B cell (primary cell): ENCODE results near the gene NACA.

Source experiments
- CTCF ChIP-seq: fragments of 200-600 bp; IDR thresholded peaks from one replicate; pipeline ENCODE4 v1.8.0; 2022; ENCODE audit warnings: antibody characterized with exemption, mild to moderate bottlenecking
- EZH2 ChIP-seq: IDR thresholded peaks from 2 replicates; pipeline ENCODE4 v1.6.1; 2012; ENCODE audit warnings: borderline replicate concordance, low read depth, mild to moderate bottlenecking, moderate library complexity, low read length; ENCODE audit not compliant: insufficient read depth, poor library complexity, severe bottlenecking

GRCh38 chr12:56722832-56723231, 2.3 kb downstream of the NACA start:
- TF ChIP-seq CTCF (no peak), EZH2 (no peak)
